ENCODE data around the gene NDUFS2. TPM values are rescaled to one million over a fixed set of nuclear protein-coding genes. Genes with fewer than 3 reads are reported as not detected.

The NDUFS2 gene
- total RNA-seq = 130 and 147 TPM in 2 replicates

DNA sequence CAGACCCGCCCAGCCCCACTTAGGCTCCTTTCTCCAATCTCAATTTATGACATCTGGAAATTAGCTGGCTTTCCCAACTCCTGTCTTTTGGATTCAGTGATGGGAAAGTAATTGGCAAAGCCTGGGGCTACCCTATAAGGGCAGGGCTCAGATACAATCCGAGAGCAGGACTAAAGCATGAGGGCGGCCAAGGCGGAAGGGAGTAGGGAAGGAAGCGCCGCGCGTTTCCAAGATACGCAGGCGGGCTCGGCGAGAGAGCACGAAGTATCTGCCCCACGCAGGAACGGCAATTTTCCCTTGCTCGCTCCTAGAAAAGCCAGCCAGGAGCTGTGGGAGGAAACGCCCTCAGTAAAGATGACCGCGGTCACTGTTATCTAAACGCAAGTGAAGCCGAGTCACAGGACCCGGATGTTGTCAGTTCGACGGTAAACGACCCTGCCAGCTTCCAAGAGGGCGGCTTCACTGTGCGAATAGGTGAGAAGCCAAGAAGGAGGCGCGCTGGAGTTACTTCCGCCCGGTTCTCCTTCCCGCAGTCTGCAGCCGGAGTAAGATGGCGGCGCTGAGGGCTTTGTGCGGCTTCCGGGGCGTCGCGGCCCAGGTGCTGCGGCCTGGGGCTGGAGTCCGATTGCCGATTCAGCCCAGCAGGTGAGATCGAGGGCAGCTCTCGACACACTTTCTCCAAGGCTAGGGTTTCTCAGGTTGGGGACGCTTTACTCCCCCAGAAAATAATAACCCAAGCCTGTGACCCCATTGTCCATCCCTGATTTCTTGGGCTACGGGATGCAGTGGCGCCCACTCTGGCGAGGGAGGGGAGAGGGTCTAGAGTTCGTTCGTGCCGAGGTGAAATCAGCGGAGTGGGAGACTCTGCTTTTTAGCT lies at the start of gene NDUFS2:
NDUFS2 (plus strand) TSS at position 532 of the 877 bp plus-strand sequence; CDS start at position 551, 19 bp downstream.
- peak; percentile 99 for DNase-seq (ENCODE audit: low read depth in 2 of 2)

GRCh38 chr1:161153176-161153575 lies 49.0 kb upstream of the NDUFS2 start:
- DNase-seq (ENCODE audit: low read depth in 2 of 2) = no peak

- peak; percentile 89 to 94 for DNase-seq (ENCODE audit: low read depth in 2 of 2)
These were observed 48.4 kb upstream of the NDUFS2 start, which contains the start of gene UFC1 for GRCh38 chr1:161153682-161154337. Gene UFC1, plus strand, starts transcription at chr1:161153978. Its CDS starts 20 bp downstream, at chr1:161153998.

DNA sequence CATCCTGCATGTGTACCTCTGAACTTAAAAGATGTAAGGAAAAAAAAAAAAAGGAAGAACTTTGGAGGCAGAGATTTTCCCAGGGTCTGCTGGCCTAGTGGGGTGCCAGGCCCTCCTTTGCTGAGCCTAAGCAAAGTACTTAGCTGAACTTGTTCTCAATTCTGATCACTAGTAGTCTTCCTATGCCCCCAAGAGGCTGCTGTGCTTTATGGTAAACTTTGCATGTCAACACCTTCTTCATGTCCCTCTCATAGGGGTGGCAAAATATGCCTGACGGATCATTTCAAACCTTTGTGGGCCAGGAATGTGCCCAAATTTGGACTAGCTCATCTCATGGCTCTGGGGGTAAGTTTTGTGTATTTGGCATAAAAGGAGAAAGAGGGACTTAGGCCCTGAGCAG lies 44.3 kb upstream of the NDUFS2 start:
- DNase-seq (ENCODE audit: low read depth in 2 of 2) = no peak

DNA sequence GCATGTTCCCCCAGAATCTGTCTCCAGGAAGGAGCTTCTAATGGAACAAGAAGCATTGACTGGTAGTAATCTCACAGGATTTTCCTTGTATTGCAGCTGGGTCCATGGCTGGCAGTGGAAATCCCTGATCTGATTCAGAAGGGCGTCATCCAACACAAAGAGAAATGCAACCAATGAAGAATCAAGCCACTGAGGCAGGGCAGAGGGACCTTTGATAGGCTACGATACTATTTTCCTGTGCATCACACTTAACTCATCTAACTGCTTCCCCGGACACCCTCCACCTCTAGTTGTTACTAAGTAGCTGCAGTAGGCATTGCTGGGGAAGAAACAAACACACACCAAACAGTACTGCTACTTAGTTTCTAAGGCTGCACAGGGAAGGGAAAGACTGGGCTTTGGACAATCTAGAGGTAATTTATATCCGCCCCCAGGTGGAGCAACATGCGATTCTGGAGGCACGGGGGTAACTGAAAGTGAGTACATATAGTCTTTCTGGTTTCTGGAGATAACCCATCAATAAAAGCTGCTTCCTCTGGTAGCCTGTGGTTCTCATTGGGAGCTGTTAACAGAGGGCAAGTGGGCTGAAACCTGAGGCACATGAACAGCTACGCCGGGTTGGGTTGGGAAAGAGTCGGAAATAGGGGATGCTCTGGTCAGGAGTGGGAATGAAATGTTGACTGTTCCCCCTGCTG lies 43.7 kb upstream of the NDUFS2 start:
- DNase-seq (ENCODE audit: low read depth in 2 of 2) = no peak

DNA sequence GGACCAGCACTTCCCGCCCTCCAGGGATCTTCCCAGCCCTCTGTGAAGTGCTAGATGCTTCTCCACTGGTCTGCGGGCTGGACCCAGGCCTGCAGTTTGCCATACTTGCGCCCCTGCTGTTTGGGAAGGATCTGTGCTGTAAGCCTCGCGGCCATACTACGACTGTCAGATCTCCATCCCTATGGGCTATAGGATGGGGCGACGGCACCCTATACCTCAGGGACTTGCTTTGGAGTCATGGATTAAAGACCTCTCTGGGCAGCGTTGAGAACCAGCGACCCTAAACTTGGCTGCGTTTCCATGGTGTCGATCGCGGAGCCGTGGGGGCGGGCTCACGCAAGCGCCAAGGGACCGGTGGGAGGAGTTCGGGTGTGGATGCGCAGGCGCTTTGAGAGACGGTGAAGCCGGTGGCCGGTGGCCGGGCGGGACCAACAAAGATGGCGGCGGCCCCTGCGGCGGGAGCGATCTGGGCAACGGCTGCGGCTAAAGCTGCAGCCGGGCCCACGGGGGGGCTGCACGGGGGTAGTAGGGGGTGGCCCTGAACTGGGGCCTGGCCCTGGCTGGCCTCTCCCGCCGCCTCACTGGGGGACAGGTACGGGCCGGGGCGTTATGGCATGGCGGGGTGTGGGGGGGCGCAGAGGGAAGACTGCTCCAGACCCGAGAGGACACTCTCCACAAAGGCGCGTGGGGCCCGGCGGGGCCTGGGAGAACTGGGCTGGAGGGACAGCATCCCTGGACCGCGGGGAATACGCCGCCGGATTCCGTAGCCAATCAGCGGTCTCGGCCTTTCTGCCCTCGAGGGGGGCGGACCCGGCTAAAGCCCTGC lies 42.9 kb upstream of the NDUFS2 start, which contains the start of gene USP21:
USP21 (plus strand) TSS at position 414 of the 826 bp plus-strand sequence. CDS start 1,141 bp downstream, outside the sequence.
- peak; percentile 91 to 94 for DNase-seq (ENCODE audit: low read depth in 2 of 2)

DNA sequence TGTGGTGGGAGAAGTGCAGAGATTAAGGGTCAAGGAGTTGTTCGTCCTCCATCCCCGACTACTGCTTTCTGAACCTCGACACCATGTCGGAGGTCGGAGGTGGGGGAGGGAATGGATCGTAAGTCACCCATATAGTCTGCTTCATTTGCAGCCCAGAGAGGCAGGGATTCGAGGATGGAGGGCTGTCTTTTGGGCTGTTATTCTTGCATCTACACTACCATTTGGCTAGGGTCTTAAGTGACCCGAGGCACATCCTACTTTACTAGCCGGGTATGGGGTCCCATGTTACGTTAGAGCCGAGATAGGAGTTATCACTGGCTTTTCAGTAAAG lies 42.3 kb upstream of the NDUFS2 start:
- no peak for DNase-seq (ENCODE audit: low read depth in 2 of 2)

GRCh38 chr1:161160671-161161145 lies 41.5 kb upstream of the NDUFS2 start:
- no peak for DNase-seq (ENCODE audit: low read depth in 2 of 2)

- no peak for DNase-seq (ENCODE audit: low read depth in 2 of 2)
These were observed 40.5 kb upstream of the NDUFS2 start for GRCh38 chr1:161161652-161162051.

DNA sequence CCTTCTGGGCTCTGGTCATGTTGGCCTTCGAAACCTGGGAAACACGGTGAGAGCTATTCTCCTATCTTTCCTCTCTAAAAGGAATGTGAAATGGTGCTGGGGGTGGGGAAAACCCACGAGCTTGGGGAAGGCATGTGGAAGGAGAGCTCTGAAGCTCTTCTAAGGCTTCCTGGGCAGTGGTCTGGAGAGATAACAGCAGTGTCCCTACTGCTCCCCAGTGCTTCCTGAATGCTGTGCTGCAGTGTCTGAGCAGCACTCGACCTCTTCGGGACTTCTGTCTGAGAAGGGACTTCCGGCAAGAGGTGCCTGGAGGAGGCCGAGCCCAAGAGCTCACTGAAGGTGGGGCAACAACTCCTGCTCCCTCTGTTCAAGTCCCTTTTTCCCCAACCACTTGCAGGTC lies 40.1 kb upstream of the NDUFS2 start:
- no peak for DNase-seq (ENCODE audit: low read depth in 2 of 2)

DNA sequence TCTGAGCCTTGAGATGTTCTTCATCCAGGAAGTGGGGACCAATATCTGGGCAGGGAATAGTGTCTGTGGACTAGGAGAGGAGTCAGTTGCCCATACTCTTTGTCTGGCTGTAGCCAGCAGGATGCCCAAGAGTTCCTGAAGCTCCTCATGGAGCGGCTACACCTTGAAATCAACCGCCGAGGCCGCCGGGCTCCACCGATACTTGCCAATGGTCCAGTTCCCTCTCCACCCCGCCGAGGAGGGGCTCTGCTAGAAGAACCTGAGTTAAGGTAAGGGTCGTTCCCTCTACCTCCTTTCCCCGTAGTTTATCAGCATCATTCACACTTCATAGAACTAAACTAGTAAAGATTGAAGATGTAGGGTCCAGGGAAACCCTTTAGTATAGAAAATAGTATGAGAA lies 39.4 kb upstream of the NDUFS2 start:
- DNase-seq (ENCODE audit: low read depth in 2 of 2) = no peak

- no peak for DNase-seq (ENCODE audit: low read depth in 2 of 2)
These were observed 38.4 kb upstream of the NDUFS2 start for GRCh38 chr1:161163793-161164192.

DNA sequence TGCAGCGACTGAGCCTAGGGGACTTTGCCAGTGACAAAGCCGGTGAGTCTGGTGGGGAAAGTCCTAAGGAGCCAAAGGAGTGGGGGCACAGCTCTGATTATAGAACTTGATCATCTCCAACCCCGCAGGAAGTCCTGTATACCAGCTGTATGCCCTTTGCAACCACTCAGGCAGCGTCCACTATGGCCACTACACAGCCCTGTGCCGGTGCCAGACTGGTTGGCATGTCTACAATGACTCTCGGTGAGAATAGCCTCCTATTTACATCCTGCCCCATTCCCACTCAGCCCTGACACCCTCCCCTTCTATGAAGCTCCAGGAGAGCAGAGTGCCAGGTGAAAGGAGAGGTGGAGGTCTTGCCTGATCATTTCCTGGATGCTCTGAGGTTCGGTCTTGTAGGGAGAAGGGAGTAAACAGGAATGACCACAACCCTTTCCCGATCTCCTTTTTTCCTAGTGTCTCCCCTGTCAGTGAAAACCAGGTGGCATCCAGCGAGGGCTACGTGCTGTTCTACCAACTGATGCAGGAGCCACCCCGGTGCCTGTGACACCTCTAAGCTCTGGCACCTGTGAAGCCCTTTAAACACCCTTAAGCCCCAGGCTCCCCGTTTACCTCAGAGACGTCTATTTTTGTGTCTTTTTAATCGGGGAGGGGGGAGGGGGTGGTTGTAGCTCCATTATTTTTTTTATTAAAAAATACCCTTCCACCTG lies 37.1 kb upstream of the NDUFS2 start:
- no peak for DNase-seq (ENCODE audit: low read depth in 2 of 2)

DNA sequence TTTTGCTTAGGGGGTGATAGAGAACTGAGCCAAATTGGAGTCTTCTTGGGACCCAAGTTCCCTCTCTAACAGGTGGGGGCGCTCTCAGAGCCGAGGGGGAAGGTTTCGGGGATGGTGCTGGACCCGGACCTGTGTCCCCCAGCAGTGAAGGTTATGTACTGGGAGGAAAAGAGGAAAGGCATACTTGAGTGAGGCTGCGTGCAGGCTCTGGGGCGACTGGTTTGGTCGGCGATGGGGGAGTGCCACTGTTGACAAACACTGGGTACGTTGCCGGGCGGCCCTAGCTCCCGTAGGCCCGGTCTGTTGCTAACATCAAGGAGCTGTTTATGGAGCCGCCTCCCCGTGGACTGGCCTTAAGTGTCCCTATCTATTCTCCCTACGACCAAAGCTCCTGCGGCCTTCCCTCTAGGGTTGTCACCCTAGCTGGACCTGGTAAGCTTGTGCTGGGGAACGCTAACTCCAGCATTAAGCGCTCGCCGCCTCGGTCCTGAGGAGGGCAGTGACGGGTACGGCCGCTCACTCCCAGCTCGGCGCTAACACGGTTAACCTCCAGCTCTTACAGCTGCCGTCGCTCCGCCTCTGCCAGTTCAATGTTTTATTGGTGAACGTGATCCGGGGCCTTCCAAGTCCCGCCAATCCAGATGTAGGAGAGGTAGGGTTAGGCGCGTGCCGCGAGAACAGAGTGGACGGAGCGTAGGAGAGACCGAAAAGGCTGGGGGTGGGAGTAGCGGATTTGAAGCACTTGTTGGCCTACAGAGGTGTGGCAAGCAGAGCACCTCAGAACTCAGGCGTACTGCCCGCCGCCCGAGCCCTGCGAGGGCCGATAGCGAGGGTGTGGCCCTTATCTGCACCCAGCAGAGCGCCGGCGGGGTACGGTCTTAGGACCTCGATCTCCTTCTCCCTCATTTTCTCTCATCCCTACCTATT lies 36.2 kb upstream of the NDUFS2 start, which contains the start of gene PPOX:
PPOX (plus strand) TSS at position 685 of the 927 bp plus-strand sequence. CDS start 422 bp downstream, outside the sequence.
- DNase-seq (ENCODE audit: low read depth in 2 of 2) = peak; percentile 99

- peak in 1 of 2 donors; percentile 31 for DNase-seq (ENCODE audit: low read depth in 2 of 2)
These were observed 35.3 kb upstream of the NDUFS2 start for GRCh38 chr1:161166669-161167548.

DNA sequence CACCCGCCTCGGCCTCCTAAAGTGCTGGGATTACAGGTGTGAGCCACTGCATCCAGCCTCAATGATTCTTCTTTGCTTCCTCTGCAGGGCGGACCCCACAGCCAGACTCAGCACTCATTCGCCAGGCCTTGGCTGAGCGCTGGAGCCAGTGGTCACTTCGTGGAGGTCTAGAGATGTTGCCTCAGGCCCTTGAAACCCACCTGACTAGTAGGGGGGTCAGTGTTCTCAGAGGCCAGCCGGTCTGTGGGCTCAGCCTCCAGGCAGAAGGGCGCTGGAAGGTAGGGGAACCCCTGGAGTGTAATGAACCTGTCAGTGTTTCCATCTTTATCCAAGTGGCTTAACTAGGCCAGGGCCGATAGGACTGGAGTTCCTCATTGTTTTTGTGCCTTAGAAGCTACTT lies 33.3 kb upstream of the NDUFS2 start:
- DNase-seq (ENCODE audit: low read depth in 2 of 2) = no peak

DNA sequence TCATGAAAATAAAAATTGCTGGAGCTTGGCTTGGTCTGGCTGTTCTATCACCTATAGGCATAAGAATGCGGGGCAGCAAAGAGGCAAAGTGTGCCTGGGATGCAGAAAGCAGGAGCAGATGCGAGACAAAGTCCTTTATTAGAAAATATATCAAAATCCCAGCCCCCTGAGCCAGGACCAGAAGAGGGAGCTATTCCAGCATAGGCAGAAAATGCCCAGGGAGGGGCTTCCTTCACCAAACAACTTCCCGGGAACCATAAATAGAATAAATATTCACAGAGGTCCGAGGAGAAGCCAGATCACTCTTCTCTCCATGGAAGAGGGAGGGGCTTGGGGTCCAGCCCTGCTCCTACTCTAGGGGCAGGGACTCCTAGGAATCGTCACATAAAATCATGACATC lies 31.0 kb upstream of the NDUFS2 start:
- no peak for DNase-seq (ENCODE audit: low read depth in 2 of 2)

DNA sequence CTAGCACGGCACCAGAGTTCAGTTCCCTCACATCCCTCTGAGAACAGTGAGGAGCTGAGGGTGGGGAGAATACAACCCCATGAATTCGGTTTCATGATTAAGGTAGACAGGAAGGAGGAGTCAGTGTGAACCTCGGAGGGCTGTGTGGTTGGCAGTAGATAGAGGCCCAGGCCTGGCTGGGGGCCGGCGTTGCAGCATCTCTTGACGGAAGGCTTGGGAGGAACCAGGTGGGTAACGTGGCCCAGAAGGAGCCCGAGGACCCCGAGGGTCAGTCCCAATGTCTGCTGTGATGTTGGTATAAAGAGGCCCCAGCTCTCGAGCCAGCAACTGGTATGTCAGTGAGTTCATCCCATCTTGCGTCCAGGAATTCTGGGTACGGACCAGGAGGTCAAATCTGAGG lies 30.5 kb upstream of the NDUFS2 start:
- no peak for DNase-seq (ENCODE audit: low read depth in 2 of 2)
